Liver (tissue), 3 donors: ENCODE data around the gene PDE1C.

ENCODE experiments used
- ATF3 ChIP-seq: IDR thresholded peaks from 2 replicates; pipeline ENCODE4 v1.6.1; 2016; ENCODE audit warnings: antibody characterized with exemption
- CTCF ChIP-seq: fragments of 150-350 bp; IDR thresholded peaks from 2 replicates; pipeline ENCODE4 v1.5.1; 2017; ENCODE audit warnings: improper control_type of control experiment, low read depth, low read length; ENCODE audit not compliant: missing input control
- FOXA1 ChIP-seq: IDR thresholded peaks from 2 replicates; pipeline ENCODE4 v1.6.1; 2016; ENCODE audit warnings: antibody characterized with exemption
- GABPA ChIP-seq, 2 donors: IDR thresholded peaks in 1 of 2; conservative IDR thresholded peaks in 1 of 2; 2 replicates each; pipeline ENCODE4 v1.6.1; 2016; ENCODE audit warnings: antibody characterized with exemption in 2 of 2, mild to moderate bottlenecking in 1 of 2, moderate library complexity in 1 of 2
- JUND ChIP-seq, 2 donors: IDR thresholded peaks; 2 replicates each; pipeline ENCODE4 v1.6.1; 2016; ENCODE audit warnings: antibody characterized with exemption in 2 of 2
- NR2F2 ChIP-seq: IDR thresholded peaks from 2 replicates; pipeline ENCODE4 v1.6.1; 2016; ENCODE audit warnings: antibody characterized with exemption
- RAD21 ChIP-seq, 2 donors: IDR thresholded peaks; 2 replicates each; pipeline ENCODE4 v1.6.1; 2016; ENCODE audit warnings: antibody characterized with exemption in 2 of 2, mild to moderate bottlenecking in 2 of 2
- YY1 ChIP-seq: IDR thresholded peaks from 2 replicates; pipeline ENCODE4 v1.6.1; 2016; ENCODE audit warnings: antibody characterized with exemption, mild to moderate bottlenecking
- TF ChIP-seq, protein P1 (sequence below): IDR thresholded peaks from 2 replicates; pipeline ENCODE4 v1.6.1; 2016; ENCODE audit warnings: antibody characterized with exemption
- donor health status: healthy.
- donor health status: healthy.

DNA sequence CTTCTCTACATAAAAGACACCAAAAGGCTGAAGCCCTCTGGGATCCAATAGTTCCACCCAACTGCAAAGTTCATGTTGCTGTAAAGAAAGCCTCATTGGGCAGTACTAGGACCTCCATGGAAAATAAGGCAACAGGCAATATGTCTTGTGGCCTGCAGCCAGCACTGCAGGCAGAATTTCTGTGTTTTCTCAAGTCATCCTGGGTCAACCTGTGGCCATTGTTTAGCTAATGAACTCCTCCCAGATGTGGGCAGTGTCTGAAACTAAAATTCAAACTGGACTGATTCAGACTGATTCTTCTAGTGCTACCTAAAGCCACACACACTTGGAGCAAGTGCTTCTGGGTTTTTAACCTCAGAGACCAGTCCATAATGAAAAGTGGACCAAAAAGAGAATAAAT is 241.7 kb downstream of the PDE1C start:
- TF ChIP-seq JUND (IDR thresholded peaks at IDR 0.05) (no peak), CTCF (no peak), RAD21 (IDR thresholded peaks at IDR 0.05) (no peak), FOXA1 (no peak), YY1 (no peak), GABPA (IDR thresholded peaks at IDR 0.05 in 1 of 2, conservative IDR thresholded peaks at IDR 0.05 in 1 of 2) (no peak), ATF3 (no peak), NR2F2 (no peak)
- TF ChIP-seq, protein P1, sequence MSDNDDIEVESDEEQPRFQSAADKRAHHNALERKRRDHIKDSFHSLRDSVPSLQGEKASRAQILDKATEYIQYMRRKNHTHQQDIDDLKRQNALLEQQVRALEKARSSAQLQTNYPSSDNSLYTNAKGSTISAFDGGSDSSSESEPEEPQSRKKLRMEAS = no peak
